GM21723 (cell line): ENCODE results near the gene CYLD.

Experiments used
- ATAC-seq: cut with Tn5 transposase; IDR thresholded peaks from one replicate; pipeline ENCODE4 v1.9.1; 2021; ENCODE audit warnings: mild to moderate bottlenecking, moderate library complexity; ENCODE audit not compliant: unreplicated experiment

Gene CYLD

GRCh38 chr16:50711040-50711439 is 30.8 kb upstream of the CYLD start:
- no peak for ATAC-seq

GRCh38 chr16:50711862-50712559 is 29.9 kb upstream of the CYLD start:
- no peak for ATAC-seq

GRCh38 chr16:50712560-50712898 is 29.4 kb upstream of the CYLD start:
- ATAC-seq, result no peak

GRCh38 chr16:50712956-50713355 is 28.9 kb upstream of the CYLD start:
- ATAC-seq, result no peak

- no peak for ATAC-seq
Measured at GRCh38 chr16:50717091-50717490, 24.8 kb upstream of the CYLD start.

- ATAC-seq, result no peak
Measured at GRCh38 chr16:50717494-50717893, 24.4 kb upstream of the CYLD start.

GRCh38 chr16:50718061-50718760 is 23.7 kb upstream of the CYLD start:
- ATAC-seq, result no peak

- ATAC-seq, result no peak
Measured at GRCh38 chr16:50718761-50719400, 23.0 kb upstream of the CYLD start.

GRCh38 chr16:50719401-50720337 is 22.2 kb upstream of the CYLD start:
- no peak for ATAC-seq

- no peak for ATAC-seq
Measured at GRCh38 chr16:50721549-50722404, 20.1 kb upstream of the CYLD start.

GRCh38 chr16:50722405-50722737 is 19.5 kb upstream of the CYLD start:
- ATAC-seq, result no peak

- no peak for ATAC-seq
Measured at GRCh38 chr16:50722960-50723359, 18.9 kb upstream of the CYLD start.

- no peak for ATAC-seq
Measured at GRCh38 chr16:50724306-50724705, 17.6 kb upstream of the CYLD start.

- ATAC-seq, result no peak
Measured at GRCh38 chr16:50731130-50731988, 10.5 kb upstream of the CYLD start.

GRCh38 chr16:50731989-50732832 is 9.7 kb upstream of the CYLD start:
- ATAC-seq, result no peak

- no peak for ATAC-seq
Measured at GRCh38 chr16:50733468-50733867, 8.4 kb upstream of the CYLD start.

- ATAC-seq, result peak; percentile 63
Measured at GRCh38 chr16:50735629-50736122, 6.2 kb upstream of the CYLD start.

- no peak for ATAC-seq
Measured at GRCh38 chr16:50736448-50736847, 5.4 kb upstream of the CYLD start.
